Breast epithelium (tissue), 4 donors: ENCODE measurements around the gene NUDT7. TPM values are rescaled to one million over a fixed set of nuclear protein-coding genes. Genes with fewer than 3 reads are reported as not detected.

Source experiments
- DNase-seq, 2 donors: peaks; one replicate each; pipeline ENCODE4 v3.0.0-alpha.2; 2019; ENCODE audit warnings: low spot score in 2 of 2
- H3K27ac ChIP-seq, 2 donors: fragments of 200-600 bp; sonication (generic) in 1 of 2; one replicate each; pipeline ENCODE4 v1.5.1; 2016 to 2019; ENCODE audit warnings: mild to moderate bottlenecking in 1 of 2
- H3K27me3 ChIP-seq, 2 donors: fragments of 200-600 bp; sonication (generic) in 1 of 2; one replicate each; pipeline versions ENCODE4 v1.5.1 to v1.6.0; 2017 to 2019; ENCODE audit warnings: control low read depth in 1 of 2, mild to moderate bottlenecking in 1 of 2
- H3K36me3 ChIP-seq: fragments of 200-600 bp; one replicate; pipeline ENCODE4 v1.5.1; 2019
- H3K4me1 ChIP-seq, 2 donors: fragments of 200-600 bp; sonication (generic); one replicate each; pipeline ENCODE4 v1.5.1; 2016 to 2019; ENCODE audit warnings: control low read depth in 1 of 2
- H3K4me3 ChIP-seq, 3 donors: fragments of 200-600 bp; sonication (generic); 1 replicate in 2 of 3; 2 replicates in 1 of 3; pipeline ENCODE4 v1.5.1; 2016 to 2019; ENCODE audit warnings: mild to moderate bottlenecking in 3 of 3, moderate library complexity in 2 of 3
- H3K9me3 ChIP-seq, 2 donors: fragments of 200-600 bp; sonication (generic) in 1 of 2; one replicate each; pipeline ENCODE4 v1.5.1; 2016 to 2019; ENCODE audit warnings: control low read depth in 1 of 2
- CTCF ChIP-seq, 3 donors: fragments of 450-650 bp; IDR thresholded peaks; one replicate each; pipeline ENCODE4 v1.5.1; 2016 to 2017; ENCODE audit warnings: antibody characterized with exemption in 3 of 3, mild to moderate bottlenecking in 3 of 3, moderate library complexity in 3 of 3
- POLR2A ChIP-seq: fragments of 450-650 bp; IDR thresholded peaks from one replicate; pipeline ENCODE4 v1.6.1; 2016; ENCODE audit warnings: antibody characterized with exemption, mild to moderate bottlenecking, moderate library complexity
- POLR2AphosphoS5 ChIP-seq, 3 donors: sonication (generic); formaldehyde crosslinking; IDR thresholded peaks; one replicate each; pipeline ENCODE4 v1.6.1; 2017; ENCODE audit warnings: antibody characterized with exemption in 3 of 3
- intact Hi-C: fragments of 100-400 bp; cut with DNase I; formaldehyde crosslinking; loops from one replicate; pipeline ENCODE4 v1.15.1; 2023; ENCODE audit warnings: low total_unique reads
- total RNA-seq, 3 donors: library from RNA; depleted of rRNA; stranded (reverse); fragments of >200 nt; gene quantifications; one replicate each; pipeline ENCODE4 v1.1.0, GENCODE V29; 2016

The NUDT7 gene
- total RNA-seq, 3 donors from 2014 or later, result 4.9 to 12.3 (median 11.1) TPM

- TF ChIP-seq POLR2A, result no peak
- Histone ChIP-seq H3K4me3 (no peak overlapping the region), H3K9me3 (no peaks in the 10 kb centered on the region), H3K4me1 (no peaks in the 10 kb centered on the region), H3K27me3 (peaks cover 0 to 55% of the 10 kb centered on the region in 2 donors), H3K27ac (no peak overlapping the region), H3K36me3 (no peaks in the 10 kb centered on the region)
- DNase-seq, result no peak
- intact Hi-C loops, result no loop called here
These were observed 65.1 kb downstream of the NUDT7 start for GRCh38 chr16:77787452-77787851.

GRCh38 chr16:77788181-77789084 is 66.1 kb downstream of the NUDT7 start, which contains the start of gene VAT1L:
Gene VAT1L (plus strand): TSS chr16:77788564. CDS start chr16:77788683, 119 bp downstream.
- Histone ChIP-seq H3K27me3 (peaks cover 0 to 57% of the 10 kb centered on the region in 2 donors), H3K4me1 (no peaks in the 10 kb centered on the region), H3K36me3 (no peaks in the 10 kb centered on the region), H3K4me3 (peak within 1 kb of the TSS; percentile 44 to 60 (median 55)), H3K9me3 (no peaks in the 10 kb centered on the region), H3K27ac (no peak within 1 kb of the TSS)
- TF ChIP-seq CTCF (IDR thresholded peaks at IDR 0.05) (no peak), POLR2AphosphoS5 (IDR thresholded peaks at IDR 0.05) (no peak), POLR2A (no peak)
- DNase-seq, result no peak
- intact Hi-C loops, result no loop called here

GRCh38 chr16:77789085-77790008 is 67.0 kb downstream of the NUDT7 start:
- DNase-seq, result no peak
- intact Hi-C loops, result no loop called here
- H3K4me3 ChIP-seq, result peak overlapping the region; percentile 44 to 60 (median 55)
- H3K9me3 ChIP-seq, result no peaks in the 10 kb centered on the region
- no peak for TF ChIP-seq POLR2A
- H3K27ac ChIP-seq, result no peak overlapping the region
- H3K36me3 ChIP-seq, result no peaks in the 10 kb centered on the region
- no peaks in the 10 kb centered on the region for H3K4me1 ChIP-seq
- peaks cover 0 to 57% of the 10 kb centered on the region in 2 donors for H3K27me3 ChIP-seq

GRCh38 chr16:77790009-77790372 is 67.7 kb downstream of the NUDT7 start:
- Histone ChIP-seq H3K27me3 (peaks cover 0 to 57% of the 10 kb centered on the region in 2 donors), H3K4me1 (no peaks in the 10 kb centered on the region), H3K36me3 (no peaks in the 10 kb centered on the region), H3K27ac (no peak overlapping the region), H3K9me3 (no peaks in the 10 kb centered on the region), H3K4me3 (peak overlapping the region in 1 of 3 donors; percentile 55)
- TF ChIP-seq POLR2A, result no peak
- no peak for TF ChIP-seq POLR2AphosphoS5 (IDR thresholded peaks at IDR 0.05)
- TF ChIP-seq CTCF (IDR thresholded peaks at IDR 0.05), result no peak
- DNase-seq, result no peak
- intact Hi-C loops, result no loop called here

GRCh38 chr16:77790912-77791311 is 68.6 kb downstream of the NUDT7 start:
- DNase-seq, result no peak
- TF ChIP-seq CTCF (IDR thresholded peaks at IDR 0.05) (no peak), POLR2A (no peak), POLR2AphosphoS5 (IDR thresholded peaks at IDR 0.05) (no peak)
- Histone ChIP-seq H3K27me3 (peaks cover 0 to 50% of the 10 kb centered on the region in 2 donors), H3K9me3 (no peaks in the 10 kb centered on the region), H3K27ac (no peak overlapping the region), H3K4me3 (no peak overlapping the region), H3K4me1 (no peaks in the 10 kb centered on the region), H3K36me3 (no peaks in the 10 kb centered on the region)
- intact Hi-C loops, result no loop called here

Other genes starting within 250 kb of the NUDT7 start
- under 1 TPM in 2 of 3 donors, not detected in 1; 0.33 to 0.88 TPM for gene VAT1L, start 66.0 kb downstream of the NUDT7 start, total RNA-seq